Activated B cell treated with CpG ODN at 0.5 μM for 24 hours (primary cell): ENCODE measurements around the gene GNS. TPM values are rescaled to one million over a fixed set of nuclear protein-coding genes. Genes with fewer than 3 reads are reported as not detected.

ENCODE experiments used
- ATAC-seq: fragments of 200-7000 bp; cut with Tn5 transposase; one replicate; pipeline ENCODE4 v1.10.0; 2021; ENCODE audit warnings: low read depth, mild to moderate bottlenecking, moderate library complexity
- CTCF ChIA-PET: fragments of 350-600 bp; sonication (Branson Sonifier 250); formaldehyde crosslinking; loops from one replicate; lab custom pipeline; 2021; ENCODE audit warnings: antibody characterized with exemption; lab: Charles Lee
- POLR2A ChIA-PET: fragments of 350-600 bp; sonication (Branson Sonifier 250); formaldehyde crosslinking; loops from one replicate; lab custom pipeline; 2021; ENCODE audit warnings: antibody characterized with exemption; lab: Charles Lee
- DNase-seq: peaks from one replicate; pipeline ENCODE4 v3.0.0; 2022
- H3K27ac Mint-ChIP-seq: one replicate; pipeline ENCODE4 v1.8.0; 2020; ENCODE audit warnings: mixed read lengths
- H3K27me3 Mint-ChIP-seq: one replicate; pipeline ENCODE4 v1.8.0; 2021; ENCODE audit warnings: mixed read lengths
- H3K36me3 Mint-ChIP-seq: one replicate; pipeline ENCODE4 v1.8.0; 2021; ENCODE audit warnings: low read depth, mixed read lengths
- H3K4me1 Mint-ChIP-seq: one replicate; pipeline ENCODE4 v1.8.0; 2021; ENCODE audit warnings: mixed read lengths
- H3K4me3 Mint-ChIP-seq: one replicate; pipeline ENCODE4 v1.8.0; 2020; ENCODE audit warnings: mild to moderate bottlenecking, mixed read lengths
- H3K9me3 Mint-ChIP-seq: one replicate; pipeline ENCODE4 v1.8.0; 2020; ENCODE audit warnings: mixed read lengths
- intact Hi-C: fragments of 100-400 bp; cut with micrococcal nuclease; formaldehyde crosslinking; loops from one replicate; pipeline ENCODE4 v1.15.1; 2024
- total RNA-seq: library from RNA; stranded (reverse); gene quantifications from 2 replicates; pipeline ENCODE4 v1.2.3, GENCODE V29; 2022
- TF ChIP-seq, protein P1 (sequence below): fragments of 200-600 bp; IDR thresholded peaks from one replicate; pipeline ENCODE4 v1.8.0; 2022; ENCODE audit warnings: antibody characterized with exemption, mild to moderate bottlenecking

The GNS gene
- total RNA-seq, 1 donor from 2014 or later: 16.3 TPM

DNA sequence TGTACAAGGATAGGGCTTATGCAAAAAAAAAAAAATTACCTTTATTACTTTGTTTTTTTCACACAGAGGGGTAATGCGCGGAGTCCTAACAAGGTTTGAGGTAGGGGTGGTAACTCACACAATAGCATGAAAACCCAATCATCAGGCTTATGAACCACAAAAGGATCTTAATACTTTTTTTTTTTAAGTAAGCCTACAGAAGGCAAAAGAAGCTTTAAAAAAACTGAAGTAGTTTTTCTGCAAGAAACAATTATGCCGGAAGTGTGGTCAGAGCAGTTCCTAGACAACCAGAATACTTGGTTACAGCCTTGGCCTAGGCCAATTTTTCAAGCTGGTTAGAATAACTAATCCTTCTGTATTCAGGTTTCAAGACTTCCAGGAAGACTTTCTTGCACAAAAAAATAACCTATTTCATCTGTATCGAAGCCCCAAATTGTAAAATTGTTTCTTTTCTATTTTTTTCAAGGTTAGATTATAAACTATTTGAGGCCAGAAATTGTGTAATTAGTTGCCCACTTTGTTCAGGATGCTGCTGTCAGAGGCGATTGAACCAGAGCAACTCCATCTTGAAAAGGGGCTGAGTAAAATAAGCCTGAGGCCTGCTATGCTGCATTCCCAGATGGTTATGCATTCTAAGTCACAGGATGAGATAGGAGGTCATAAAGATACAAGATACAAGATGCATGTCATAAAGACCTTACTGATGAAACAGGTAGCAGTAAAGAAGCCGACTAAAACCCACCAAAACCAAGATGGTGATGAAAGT lies 1.8 kb upstream of the GNS start:
- POLR2A ChIA-PET: no interaction called here
- no peak overlapping the region for H3K4me3 Mint-ChIP-seq
- no peaks in the 10 kb centered on the region for H3K27me3 Mint-ChIP-seq
- peaks cover 5% of the 10 kb centered on the region for H3K36me3 Mint-ChIP-seq
- TF ChIP-seq, protein P1, sequence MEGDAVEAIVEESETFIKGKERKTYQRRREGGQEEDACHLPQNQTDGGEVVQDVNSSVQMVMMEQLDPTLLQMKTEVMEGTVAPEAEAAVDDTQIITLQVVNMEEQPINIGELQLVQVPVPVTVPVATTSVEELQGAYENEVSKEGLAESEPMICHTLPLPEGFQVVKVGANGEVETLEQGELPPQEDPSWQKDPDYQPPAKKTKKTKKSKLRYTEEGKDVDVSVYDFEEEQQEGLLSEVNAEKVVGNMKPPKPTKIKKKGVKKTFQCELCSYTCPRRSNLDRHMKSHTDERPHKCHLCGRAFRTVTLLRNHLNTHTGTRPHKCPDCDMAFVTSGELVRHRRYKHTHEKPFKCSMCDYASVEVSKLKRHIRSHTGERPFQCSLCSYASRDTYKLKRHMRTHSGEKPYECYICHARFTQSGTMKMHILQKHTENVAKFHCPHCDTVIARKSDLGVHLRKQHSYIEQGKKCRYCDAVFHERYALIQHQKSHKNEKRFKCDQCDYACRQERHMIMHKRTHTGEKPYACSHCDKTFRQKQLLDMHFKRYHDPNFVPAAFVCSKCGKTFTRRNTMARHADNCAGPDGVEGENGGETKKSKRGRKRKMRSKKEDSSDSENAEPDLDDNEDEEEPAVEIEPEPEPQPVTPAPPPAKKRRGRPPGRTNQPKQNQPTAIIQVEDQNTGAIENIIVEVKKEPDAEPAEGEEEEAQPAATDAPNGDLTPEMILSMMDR: no peak
- ATAC-seq (no peak), DNase-seq (no peak)
- H3K4me1 Mint-ChIP-seq: peaks cover 33% of the 10 kb centered on the region
- CTCF ChIA-PET: no interaction called here
- intact Hi-C loops: no loop called here
- H3K9me3 Mint-ChIP-seq: no peaks in the 10 kb centered on the region
- H3K27ac Mint-ChIP-seq: no peak overlapping the region

DNA sequence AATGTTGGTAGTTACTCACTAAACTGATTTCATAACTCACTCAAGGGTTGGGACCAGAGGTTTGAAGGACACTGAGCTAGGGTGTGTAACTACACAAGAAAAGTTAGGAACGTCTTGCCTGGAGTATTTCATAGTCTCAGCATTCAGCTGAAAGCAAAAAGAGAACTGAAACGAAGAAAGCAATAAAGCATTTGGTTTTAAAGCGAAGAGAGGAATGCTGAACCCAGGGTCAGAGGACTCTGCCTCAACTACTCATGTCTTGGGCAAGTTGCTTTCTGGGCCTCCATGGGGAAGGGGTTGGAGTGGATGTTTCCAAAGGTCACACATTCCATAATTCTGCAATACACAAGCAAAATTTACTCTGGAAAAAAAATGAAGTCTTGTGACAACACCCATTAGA lies 1.4 kb downstream of the GNS start:
- intact Hi-C loops: loop anchor here (2.0 to 5.0 kb wide), 3 partner anchors 147 to 535 kb away; partner anchors contain the start of genes KICS2 and RASSF3
- H3K9me3 Mint-ChIP-seq: no peaks in the 10 kb centered on the region
- peak overlapping the region; percentile 81 for H3K27ac Mint-ChIP-seq
- H3K36me3 Mint-ChIP-seq: peaks cover 13% of the 10 kb centered on the region
- peaks cover 45% of the 10 kb centered on the region for H3K4me1 Mint-ChIP-seq
- ATAC-seq (no peak), DNase-seq (no peak)
- peak overlapping the region; percentile 92 for H3K4me3 Mint-ChIP-seq
- POLR2A ChIA-PET: no interaction called here
- TF ChIP-seq, protein P1: no peak
- CTCF ChIA-PET: no interaction called here
- no peaks in the 10 kb centered on the region for H3K27me3 Mint-ChIP-seq

DNA sequence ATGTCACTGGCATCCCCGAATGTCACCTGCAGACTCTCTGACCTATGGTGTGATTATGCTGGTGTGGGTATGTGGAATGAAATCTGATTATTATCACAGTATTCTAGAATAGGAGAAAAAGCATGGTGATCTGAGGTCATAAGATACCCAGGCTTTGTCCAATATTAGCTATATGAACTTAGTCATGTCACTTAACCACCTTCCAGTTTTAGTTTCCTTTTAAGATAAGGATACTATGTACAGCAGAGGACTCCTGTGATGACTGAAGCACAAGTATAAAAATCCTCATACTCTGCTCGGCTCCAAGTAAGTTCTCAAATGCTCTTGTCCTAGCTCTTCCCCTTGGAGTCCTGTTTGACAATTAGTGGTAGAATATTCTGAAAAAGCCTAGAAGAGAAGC lies 2.8 kb downstream of the GNS start:
- Mint-ChIP-seq H3K27ac (no peak overlapping the region), H3K4me3 (no peak overlapping the region), H3K27me3 (no peaks in the 10 kb centered on the region), H3K9me3 (no peaks in the 10 kb centered on the region), H3K4me1 (peaks cover 45% of the 10 kb centered on the region), H3K36me3 (peaks cover 25% of the 10 kb centered on the region)
- TF ChIP-seq, protein P1: no peak
- no peak for DNase-seq
- intact Hi-C loops: loop anchor here (5.0 kb wide), 1 partner anchor 534 kb away; the partner anchor contains the start of gene KICS2
- ChIA-PET POLR2A (no interaction called here), CTCF (no interaction called here)
- no peak for ATAC-seq

DNA sequence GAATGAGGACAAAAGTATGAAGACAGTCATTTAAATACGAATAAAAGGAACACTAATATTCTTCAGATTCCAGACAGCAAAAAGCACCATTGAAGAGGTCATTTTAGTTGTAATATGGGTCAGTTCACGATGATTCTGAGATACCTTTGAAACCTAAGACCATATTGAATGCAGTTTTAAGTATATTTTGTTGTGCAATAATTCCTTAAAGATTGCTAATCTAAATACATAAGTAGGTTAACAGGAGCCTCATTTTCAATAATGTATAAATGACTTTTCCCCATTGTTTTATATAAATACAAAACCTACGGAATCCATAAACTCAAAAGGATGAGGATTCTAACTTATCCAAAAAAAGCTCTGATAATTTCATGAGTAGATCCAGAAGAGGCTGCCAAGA lies 5.8 kb downstream of the GNS start:
- H3K4me1 Mint-ChIP-seq: peaks cover 30% of the 10 kb centered on the region
- intact Hi-C loops: no loop called here
- H3K36me3 Mint-ChIP-seq: peaks cover 33% of the 10 kb centered on the region
- no peak for ATAC-seq
- DNase-seq: no peak
- no peak overlapping the region for H3K27ac Mint-ChIP-seq
- no peaks in the 10 kb centered on the region for H3K9me3 Mint-ChIP-seq
- no peaks in the 10 kb centered on the region for H3K27me3 Mint-ChIP-seq
- H3K4me3 Mint-ChIP-seq: no peak overlapping the region
- POLR2A ChIA-PET: no interaction called here
- TF ChIP-seq, protein P1: no peak
- CTCF ChIA-PET: no interaction called here

DNA sequence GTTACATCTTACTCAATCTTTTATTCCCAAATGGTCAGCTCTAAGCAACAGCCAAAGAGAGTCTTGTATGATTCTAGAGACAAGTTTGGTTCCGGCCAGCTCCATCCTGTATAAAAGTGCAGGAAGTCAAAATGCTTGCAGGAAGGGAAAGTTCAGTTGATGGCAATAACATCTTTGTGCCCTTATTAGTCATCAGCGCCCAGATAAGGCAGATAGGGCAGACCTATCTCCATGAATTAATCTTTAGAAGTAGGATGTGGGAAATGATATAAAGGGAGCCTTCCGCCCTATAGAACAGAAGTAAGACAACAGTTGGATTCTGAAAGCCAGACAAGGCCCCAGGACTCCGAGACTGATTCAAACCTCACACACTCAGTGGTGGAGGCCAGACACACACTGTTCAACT lies 6.4 kb downstream of the GNS start:
- Mint-ChIP-seq H3K27ac (no peak overlapping the region), H3K36me3 (peaks cover 38% of the 10 kb centered on the region), H3K4me3 (no peak overlapping the region), H3K4me1 (peaks cover 25% of the 10 kb centered on the region), H3K27me3 (no peaks in the 10 kb centered on the region), H3K9me3 (no peaks in the 10 kb centered on the region)
- POLR2A ChIA-PET: no interaction called here
- ATAC-seq: no peak
- DNase-seq: no peak
- TF ChIP-seq, protein P1: no peak
- intact Hi-C loops: no loop called here
- CTCF ChIA-PET: no interaction called here
